ENCODE data around the gene PMPCA.
"Not testable (repeated sequence)": the region's sequence is repeated elsewhere in the genome, so short reads cannot be mapped to it uniquely, and the experiment has no call there.

The PMPCA gene

GRCh38 chr9:136407911-136408310 is 2.5 kb upstream of the PMPCA start:
- in situ Hi-C loops (cut with HindIII; ENCODE audit: low sequenced_read_pairs), result no loop called here

- in situ Hi-C loops (cut with HindIII; ENCODE audit: low sequenced_read_pairs), result no loop called here
Measured at GRCh38 chr9:136409557-136410455, 652 bp upstream of the PMPCA start.

GRCh38 chr9:136411378-136411777 is 920 bp downstream of the PMPCA start:
- in situ Hi-C loops (cut with HindIII; ENCODE audit: low sequenced_read_pairs), result no loop called here

- in situ Hi-C loops (cut with HindIII; ENCODE audit: low sequenced_read_pairs), result no loop called here
Measured at GRCh38 chr9:136412962-136413361, 2.5 kb downstream of the PMPCA start.

GRCh38 chr9:136416427-136416826 is 6.0 kb downstream of the PMPCA start:
- in situ Hi-C loops (cut with HindIII; ENCODE audit: low sequenced_read_pairs), result no loop called here

GRCh38 chr9:136416914-136417313 is 6.5 kb downstream of the PMPCA start:
- in situ Hi-C loops (cut with HindIII; ENCODE audit: low sequenced_read_pairs), result no loop called here

- in situ Hi-C loops (cut with HindIII; ENCODE audit: low sequenced_read_pairs), result no loop called here
Measured at GRCh38 chr9:136418182-136419091, 8.0 kb downstream of the PMPCA start.

- in situ Hi-C loops (cut with HindIII; ENCODE audit: low sequenced_read_pairs), result no loop called here
Measured at GRCh38 chr9:136419092-136419420, 8.6 kb downstream of the PMPCA start.

- in situ Hi-C loops (cut with HindIII; ENCODE audit: low sequenced_read_pairs), result no loop called here
Measured at GRCh38 chr9:136421791-136422190, 11.3 kb downstream of the PMPCA start.

GRCh38 chr9:136422876-136423275 is 12.4 kb downstream of the PMPCA start:
- in situ Hi-C loops (cut with HindIII; ENCODE audit: low sequenced_read_pairs), result no loop called here

- in situ Hi-C loops (cut with HindIII; ENCODE audit: low sequenced_read_pairs), result no loop called here
Measured at GRCh38 chr9:136423432-136424146, 13.1 kb downstream of the PMPCA start.

GRCh38 chr9:136424750-136425362 is 14.4 kb downstream of the PMPCA start:
- in situ Hi-C loops (cut with HindIII; ENCODE audit: low sequenced_read_pairs), result no loop called here

- in situ Hi-C loops (cut with HindIII; ENCODE audit: low sequenced_read_pairs), result not testable (repeated sequence)
Measured at GRCh38 chr9:136425367-136425766, 14.9 kb downstream of the PMPCA start.

- in situ Hi-C loops (cut with HindIII; ENCODE audit: low sequenced_read_pairs), result no loop called here
Measured at GRCh38 chr9:136426787-136427186, 16.3 kb downstream of the PMPCA start.

GRCh38 chr9:136429075-136429628 is 18.7 kb downstream of the PMPCA start:
- in situ Hi-C loops (cut with HindIII; ENCODE audit: low sequenced_read_pairs), result no loop called here

- in situ Hi-C loops (cut with HindIII; ENCODE audit: low sequenced_read_pairs), result no loop called here
Measured at GRCh38 chr9:136429683-136430491, 19.4 kb downstream of the PMPCA start.

GRCh38 chr9:136430588-136431234 is 20.3 kb downstream of the PMPCA start:
- in situ Hi-C loops (cut with HindIII; ENCODE audit: low sequenced_read_pairs), result no loop called here

GRCh38 chr9:136431782-136432350 is 21.4 kb downstream of the PMPCA start:
- in situ Hi-C loops (cut with HindIII; ENCODE audit: low sequenced_read_pairs), result no loop called here

GRCh38 chr9:136432591-136432990 is 22.1 kb downstream of the PMPCA start:
- in situ Hi-C loops (cut with HindIII; ENCODE audit: low sequenced_read_pairs), result no loop called here

Measured in DLD1 (cell line).